Left colon (tissue), 2 donors: ENCODE results near the gene GPATCH1. TPM values are rescaled to one million over a fixed set of nuclear protein-coding genes. Genes with fewer than 3 reads are reported as not detected.
"Not testable (repeated sequence)": the region's sequence is repeated elsewhere in the genome, so short reads cannot be mapped to it uniquely, and the experiment has no call there.

Source experiments
- ATAC-seq: fragments of 200-7000 bp; cut with Tn5 transposase; one replicate; pipeline ENCODE4 v1.9.1; 2020; ENCODE audit warnings: mild to moderate bottlenecking, moderate library complexity
- DNase-seq, 2 donors: peaks; one replicate each; pipeline ENCODE4 v3.0.0-alpha.2; 2020
- intact Hi-C, 2 donors: fragments of 100-400 bp; cut with DNase I in 1 of 2; cut with micrococcal nuclease in 1 of 2; formaldehyde crosslinking; loops; one replicate each; pipeline versions ENCODE4 v1.11.2 to v1.14.0; 2022; cut with DNase I, micrococcal nuclease
- long read RNA-seq: library from polyadenylated mRNA; unstranded; transcript quantifications from one replicate; pipeline ENCODE4 v2.0.0, GENCODE V29; 2021
- total RNA-seq, 2 donors: library from RNA; stranded (reverse); fragmentation: NEBNext Ultra II Directional; extraction: Animal tissue kit (Norgen Biotek cat#: 25700); gene quantifications; one replicate each; pipeline ENCODE4 v1.2.1, GENCODE V29; 2021
- donor health status: DM: no; HTN: no; CAD: no.
- donor health status: DM: yes; HTN: yes; CAD: no.

Gene GPATCH1
- total RNA-seq = 10 to 100 TPM in 1 of 2 donors, 1 to 10 TPM in 1; 8.3 to 10.9 TPM
- long read RNA-seq, transcript GPATCH1-201 (20 exons, 3,492 nt) = major isoform, 16 of 35 reads
- long read RNA-seq, partial matches to known transcripts = 16 of 35 reads
- long read RNA-seq, other reads (novel, unspliced or antisense) = 3 of 35 reads

- ATAC-seq (peak; percentile 87), DNase-seq (peak; percentile 85 to 92)
- intact Hi-C loops = loop anchor here in 1 of 2 donors (10.0 kb wide), 1 partner anchor 106 kb away; the partner anchor contains the start of genes CEP89 and FAAP24
These were observed at the start of gene GPATCH1 for GRCh38 chr19:33080761-33081681. TSS of gene GPATCH1 (plus strand) at chr19:33081181. CDS start at chr19:33081194, 13 bp downstream.

GRCh38 chr19:33032218-33032781 is 48.7 kb upstream of the GPATCH1 start:
- intact Hi-C loops = no loop called here
- DNase-seq (peak; percentile 62 to 64), ATAC-seq (peak; percentile 86)

- no peak for ATAC-seq
- intact Hi-C loops = no loop called here
- no peak for DNase-seq
These were observed 45.5 kb upstream of the GPATCH1 start for GRCh38 chr19:33035461-33035860.

- ATAC-seq, intact Hi-C loops, DNase-seq: not testable (repeated sequence)
These were observed 44.4 kb upstream of the GPATCH1 start for GRCh38 chr19:33036370-33037167.

- intact Hi-C loops, DNase-seq, ATAC-seq: not testable (repeated sequence)
These were observed 43.6 kb upstream of the GPATCH1 start for GRCh38 chr19:33037168-33038025.

GRCh38 chr19:33039108-33039599 is 41.8 kb upstream of the GPATCH1 start:
- ATAC-seq = no peak
- intact Hi-C loops = no loop called here

GRCh38 chr19:33039815-33040214 is 41.2 kb upstream of the GPATCH1 start:
- ATAC-seq = no peak
- intact Hi-C loops = no loop called here
- no peak for DNase-seq

More at GRCh38 chr19:33039108-33039599, 41.8 kb upstream of the GPATCH1 start:
- no peak for DNase-seq

GRCh38 chr19:33040994-33041827 is 39.8 kb upstream of the GPATCH1 start:
- DNase-seq (peak; percentile 70 to 85), ATAC-seq (peak; percentile 82)
- intact Hi-C loops = no loop called here

- DNase-seq, intact Hi-C loops, ATAC-seq: not testable (repeated sequence)
These were observed 39.2 kb upstream of the GPATCH1 start for GRCh38 chr19:33041828-33042160.

GRCh38 chr19:33047422-33047821 is 33.6 kb upstream of the GPATCH1 start:
- intact Hi-C loops = no loop called here
- DNase-seq (peak; percentile 80 to 96), ATAC-seq (peak; percentile 84)

- DNase-seq (no peak), ATAC-seq (no peak)
- intact Hi-C loops = no loop called here
These were observed 31.9 kb upstream of the GPATCH1 start for GRCh38 chr19:33048806-33049676.

GRCh38 chr19:33050110-33050509 is 30.9 kb upstream of the GPATCH1 start:
- ATAC-seq = no peak
- no peak for DNase-seq
- intact Hi-C loops = no loop called here

GRCh38 chr19:33052352-33052972 is 28.5 kb upstream of the GPATCH1 start:
- ATAC-seq (peak; percentile 44), DNase-seq (no peak)
- intact Hi-C loops = no loop called here

- intact Hi-C loops = no loop called here
- ATAC-seq (peak; percentile 78), DNase-seq (peak; percentile 93 to 98)
These were observed 26.4 kb upstream of the GPATCH1 start for GRCh38 chr19:33054623-33055022.

GRCh38 chr19:33055718-33056117 is 25.3 kb upstream of the GPATCH1 start:
- intact Hi-C loops = no loop called here
- ATAC-seq = peak; percentile 26
- no peak for DNase-seq

GRCh38 chr19:33060586-33060985 is 20.4 kb upstream of the GPATCH1 start:
- intact Hi-C loops = no loop called here
- ATAC-seq = no peak
- DNase-seq = no peak
